ENCODE measurements around the gene EPAS1. TPM values are rescaled to one million over a fixed set of nuclear protein-coding genes. Genes with fewer than 3 reads are reported as not detected.

The EPAS1 gene
- total and polyA plus RNA-seq, 2 of the 13 experiments (the other 11 are each of a cell fraction or from before 2014, with no cell fraction given), result 47.1 to 182 TPM

GRCh38 chr2:46306988-46307655 lies 9.9 kb downstream of the EPAS1 start (continued):
- peak; percentile 97 for TF ChIP-seq HNF4G (IDR thresholded peaks at IDR 0.05; ENCODE audit: borderline replicate concordance, low read depth, low read length)
- peak; percentile 80; the same call in 1 of the 2 replicates for TF ChIP-seq HNF4G (CRISPR knock-in tag; IDR thresholded peaks at IDR 0.05; ENCODE audit: borderline replicate concordance, low read depth)
- TF ChIP-seq SNAPC4 (CRISPR knock-in tag; IDR thresholded peaks at IDR 0.05), result no peak
- no peak for TF ChIP-seq LBX2 (CRISPR knock-in tag; IDR thresholded peaks at IDR 0.05; ENCODE audit: borderline replicate concordance)
- peak; percentile 80 for TF ChIP-seq HOXA3 (CRISPR knock-in tag; IDR thresholded peaks at IDR 0.05)
- TF ChIP-seq ZNF615 (CRISPR knock-in tag; IDR thresholded peaks at IDR 0.05; ENCODE audit: borderline replicate concordance), result no peak
- TF ChIP-seq POGK (CRISPR knock-in tag; conservative IDR thresholded peaks at IDR 0.05), result peak; percentile 71; the same call in 1 of the 2 replicates
- TF ChIP-seq THYN1 (CRISPR knock-in tag; IDR thresholded peaks at IDR 0.05; ENCODE audit: borderline replicate concordance, low read depth), result no peak
- TF ChIP-seq SPEN (CRISPR knock-in tag; IDR thresholded peaks at IDR 0.05; ENCODE audit: low read depth), result 0 out of 2 replicates have a peak, but pooled peaks have one; percentile 41
- no peak for TF ChIP-seq ZNF841 (CRISPR knock-in tag; IDR thresholded peaks at IDR 0.05; ENCODE audit: borderline replicate concordance)
- TF ChIP-seq TAF15 (IDR thresholded peaks at IDR 0.05; ENCODE audit: low read depth, low read length, poor library complexity, severe bottlenecking), result no peak
- no peak for TF ChIP-seq SUZ12 (IDR thresholded peaks at IDR 0.05; ENCODE audit: low read depth, low read length)
- no peak for TF ChIP-seq CERS6 (CRISPR knock-in tag; IDR thresholded peaks at IDR 0.05)
- TF ChIP-seq TBX3 (IDR thresholded peaks at IDR 0.05; ENCODE audit: borderline replicate concordance), result peak; percentile 81; the same call in 1 of the 2 replicates
- peak; percentile 72 for TF ChIP-seq SKI (IDR thresholded peaks at IDR 0.05; ENCODE audit: partially characterized antibody)
- TF ChIP-seq MIER2 (CRISPR knock-in tag; IDR thresholded peaks at IDR 0.05), result peak; percentile 67; the same call in 1 of the 2 replicates
- peak; percentile 67; the same call in 1 of the 2 replicates for TF ChIP-seq ZNF12 (CRISPR knock-in tag; IDR thresholded peaks at IDR 0.05)
- peak; percentile 31 for TF ChIP-seq U2AF1 (optimal IDR thresholded peaks at IDR 0.05; ENCODE audit: low read depth, low read length)
- no peak for TF ChIP-seq ZNF784 (CRISPR knock-in tag; IDR thresholded peaks at IDR 0.05; ENCODE audit: borderline replicate concordance)
- peak; percentile 76; the same call in 1 of the 2 replicates for TF ChIP-seq TBX2 (CRISPR knock-in tag; IDR thresholded peaks at IDR 0.05; ENCODE audit: borderline replicate concordance)
